Body of pancreas (tissue), 4 donors: ENCODE measurements around the gene PNPLA6.

ENCODE experiments used
- CTCF ChIP-seq, 7 experiments: fragments of 450-650 bp in 4 of 7; fragments of 200-600 bp in 3 of 7; sonication (generic) in 3 of 7; IDR thresholded peaks; one replicate each; pipeline ENCODE4 v1.5.1; 2016 to 2019; ENCODE audit warnings: antibody characterized with exemption in 7 of 7
- POLR2A ChIP-seq, 3 donors: fragments of 450-650 bp; IDR thresholded peaks; one replicate each; pipeline ENCODE4 v1.6.1; 2016; ENCODE audit warnings: antibody characterized with exemption in 3 of 3, mild to moderate bottlenecking in 2 of 3

DNA sequence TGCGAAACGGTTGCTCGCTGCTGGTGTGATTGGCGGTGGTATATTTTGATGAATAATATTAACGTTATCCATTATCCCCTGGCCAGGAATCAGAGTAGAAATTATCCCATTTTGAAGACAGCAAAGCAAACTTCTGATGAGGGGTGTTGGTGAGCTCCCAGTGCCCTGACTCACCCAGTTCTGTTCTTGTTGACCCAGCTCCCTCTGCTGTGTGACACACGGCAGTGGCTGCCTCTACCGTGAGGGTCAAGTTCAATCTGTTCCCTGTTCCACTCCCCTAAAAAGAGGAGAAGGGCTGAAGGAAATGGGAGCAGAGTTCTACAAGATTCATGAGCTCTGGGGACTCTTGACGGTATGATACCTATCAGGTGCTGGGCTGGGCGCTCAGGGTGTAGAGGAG is 62.2 kb downstream of the PNPLA6 start:
- TF ChIP-seq CTCF (IDR thresholded peaks at IDR 0.05): peak in 1 of 7 experiments; percentile 23
- TF ChIP-seq POLR2A (IDR thresholded peaks at IDR 0.05): no peak
